HG03521 (cell line): ENCODE measurements around the gene APCDD1.
"Not testable (repeated sequence)": the region's sequence is repeated elsewhere in the genome, so short reads cannot be mapped to it uniquely, and the experiment has no call there.

Experiments used
- ATAC-seq: cut with Tn5 transposase; IDR thresholded peaks from one replicate; pipeline ENCODE4 v1.9.1; 2021; ENCODE audit warnings: mild to moderate bottlenecking, moderate library complexity; ENCODE audit not compliant: unreplicated experiment

APCDD1 gene

GRCh38 chr18:10524507-10525370 is 70.3 kb downstream of the APCDD1 start:
- no peak for ATAC-seq

GRCh38 chr18:10525371-10525691 is 70.9 kb downstream of the APCDD1 start:
- no peak for ATAC-seq

GRCh38 chr18:10525697-10526560 is 71.5 kb downstream of the APCDD1 start, which contains the start of gene NAPG:
Gene NAPG (plus strand): TSS chr18:10526027. CDS start chr18:10526103, 76 bp downstream.
- peak; percentile 83 for ATAC-seq

GRCh38 chr18:10526561-10526949 is 72.1 kb downstream of the APCDD1 start:
- ATAC-seq: peak; percentile 6

- no peak for ATAC-seq
Observed at GRCh38 chr18:10528439-10528838, 74.0 kb downstream of the APCDD1 start.

- no peak for ATAC-seq
Observed at GRCh38 chr18:10530002-10530401, 75.6 kb downstream of the APCDD1 start.

- no peak for ATAC-seq
Observed at GRCh38 chr18:10530852-10531251, 76.4 kb downstream of the APCDD1 start.

GRCh38 chr18:10533111-10533510 is 78.7 kb downstream of the APCDD1 start:
- ATAC-seq: no peak

- no peak for ATAC-seq
Observed at GRCh38 chr18:10536280-10536679, 81.8 kb downstream of the APCDD1 start.

- ATAC-seq: no peak
Observed at GRCh38 chr18:10537765-10538164, 83.3 kb downstream of the APCDD1 start.

GRCh38 chr18:10539124-10539523 is 84.7 kb downstream of the APCDD1 start:
- not testable (repeated sequence) for ATAC-seq
